ENCODE data around the gene WFDC2. TPM values are rescaled to one million over a fixed set of nuclear protein-coding genes. Genes with fewer than 3 reads are reported as not detected.

Gene WFDC2, protein sequence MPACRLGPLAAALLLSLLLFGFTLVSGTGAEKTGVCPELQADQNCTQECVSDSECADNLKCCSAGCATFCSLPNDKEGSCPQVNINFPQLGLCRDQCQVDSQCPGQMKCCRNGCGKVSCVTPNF
- total RNA-seq = not detected in 2 replicates

DNA sequence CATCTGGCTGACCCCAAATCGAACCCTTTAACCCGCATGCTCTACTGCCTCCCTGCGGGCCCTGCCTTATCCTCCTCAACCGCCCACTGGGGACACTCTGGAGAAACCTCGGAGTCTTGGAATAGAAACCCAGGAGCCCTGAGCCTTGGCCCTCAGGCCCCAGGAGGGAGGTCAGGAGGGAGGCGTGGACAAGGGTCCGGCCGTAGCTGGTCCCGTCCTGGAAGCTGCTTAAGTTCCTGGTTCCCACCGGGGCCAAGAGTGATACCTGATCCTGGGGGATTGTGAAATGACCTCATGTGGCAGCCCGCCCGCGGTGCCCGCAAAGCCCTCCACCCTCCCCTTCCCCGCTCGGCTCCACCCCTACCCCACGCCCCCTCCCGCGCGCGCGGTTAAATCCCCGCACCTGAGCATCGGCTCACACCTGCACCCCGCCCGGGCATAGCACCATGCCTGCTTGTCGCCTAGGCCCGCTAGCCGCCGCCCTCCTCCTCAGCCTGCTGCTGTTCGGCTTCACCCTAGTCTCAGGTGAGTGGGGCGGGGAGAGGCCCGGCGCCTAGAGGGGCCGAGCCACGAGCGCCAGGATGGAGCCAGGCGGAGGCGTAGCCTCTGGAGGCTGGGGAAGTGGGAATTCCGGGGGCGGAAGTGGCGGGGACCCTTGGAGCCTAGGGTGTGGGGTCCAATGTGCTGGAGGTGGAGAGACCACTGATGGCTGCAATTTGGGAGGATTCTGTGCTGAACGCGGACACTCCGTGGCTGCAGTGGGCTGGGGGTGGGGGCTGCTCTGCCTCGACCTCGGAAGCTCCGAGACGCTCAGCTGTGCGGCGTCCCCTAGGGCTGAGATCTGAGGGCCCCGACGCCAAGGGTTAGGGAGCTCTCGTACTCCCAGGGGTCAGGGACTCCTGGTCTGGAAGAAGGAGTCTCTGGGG lies at the start of gene WFDC2:
TSS of gene WFDC2 (plus strand) at position 418 of the 926 bp plus-strand sequence. CDS start at position 447, 29 bp downstream.

DNA sequence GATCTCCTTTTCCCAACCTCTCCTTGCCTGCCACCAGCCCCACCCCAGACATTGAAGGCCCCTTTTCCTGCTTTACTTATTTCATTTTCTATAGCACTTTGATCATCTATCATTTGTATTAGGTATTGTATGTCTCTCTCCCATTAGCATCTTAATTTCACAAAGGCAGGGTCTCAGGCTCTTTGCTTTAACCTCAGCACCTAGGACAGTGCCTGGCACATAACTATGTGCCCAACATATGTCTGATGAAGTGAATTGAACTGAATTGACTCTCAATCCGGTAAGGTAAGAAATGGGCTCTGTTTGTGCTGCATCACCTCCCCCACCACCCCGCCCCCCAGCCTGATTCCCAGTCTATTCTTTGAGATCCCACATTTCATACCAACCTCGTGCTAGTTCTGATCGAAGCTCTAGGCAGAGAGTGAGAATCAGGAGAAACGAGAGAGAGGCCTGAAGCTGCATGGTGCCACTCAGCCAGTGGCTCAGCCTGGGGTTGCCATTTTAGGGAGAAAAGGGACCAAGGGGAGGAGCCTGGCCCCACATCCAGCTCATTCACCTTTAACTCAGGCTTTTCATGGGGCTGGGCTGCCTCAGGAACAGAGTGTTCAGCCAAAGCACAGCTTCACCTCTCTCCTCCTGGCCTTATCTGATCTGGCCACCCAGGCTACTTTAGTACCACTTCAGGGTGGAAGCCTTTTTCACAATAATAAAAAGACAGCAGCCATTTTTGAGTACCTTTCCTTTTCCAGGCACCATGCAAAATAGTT lies 45.8 kb downstream of the WFDC2 start, which contains the start of gene SPINT3:
TSS of gene SPINT3 (minus strand) at position 476 of the 767 bp plus-strand sequence. CDS start at position 462, 14 bp downstream.

Other genes with a start within 250 kb of the WFDC2 start
- not detected in 2 replicates for gene SEMG2, start 248.4 kb upstream of the WFDC2 start, total RNA-seq
- gene SLPI, start 215.2 kb upstream of the WFDC2 start, total RNA-seq = not detected in 2 replicates
- not detected in 2 replicates for gene RBPJL, start 162.9 kb upstream of the WFDC2 start, total RNA-seq
- gene MATN4, start 161.5 kb upstream of the WFDC2 start, total RNA-seq = not detected in 2 replicates
- gene SDC4, start 121.3 kb upstream of the WFDC2 start, total RNA-seq = 23.4 and 38.3 TPM in 2 replicates
- 14.3 and 16.6 TPM in 2 replicates for gene SYS1, start 106.6 kb upstream of the WFDC2 start, total RNA-seq
- gene TP53TG5, start 91.4 kb upstream of the WFDC2 start, total RNA-seq = not detected in 2 replicates
- 11.4 and 12.6 TPM in 2 replicates for gene DBNDD2, start 61.5 kb upstream of the WFDC2 start, total RNA-seq
- 12.8 and 18.8 TPM in 2 replicates for gene PIGT, start 53.6 kb upstream of the WFDC2 start, total RNA-seq
- not detected in 2 replicates for gene SPINT3, start 45.9 kb downstream of the WFDC2 start, total RNA-seq
- gene WFDC6, start 69.7 kb downstream of the WFDC2 start, total RNA-seq = not detected in 2 replicates
- gene EPPIN, start 77.6 kb downstream of the WFDC2 start, total RNA-seq = not detected in 2 replicates
- not detected in 2 replicates for gene WFDC8, start 109.5 kb downstream of the WFDC2 start, total RNA-seq
- not detected in 2 replicates for gene WFDC10A, start 160.0 kb downstream of the WFDC2 start, total RNA-seq
- not detected in 2 replicates for gene WFDC9, start 161.5 kb downstream of the WFDC2 start, total RNA-seq
- gene WFDC11, start 200.5 kb downstream of the WFDC2 start, total RNA-seq = not detected in 2 replicates
- gene WFDC13, start 232.3 kb downstream of the WFDC2 start, total RNA-seq = not detected in 2 replicates
- not detected in 2 replicates for gene WFDC10B, start 235.3 kb downstream of the WFDC2 start, total RNA-seq

Data from epithelial cell of umbilical artery (primary cell).